ENCODE data around the gene SLX9.

The SLX9 gene

GRCh38 chr21:44939532-44940115 lies at the start of gene SLX9:
TSS of gene SLX9 (plus strand) at chr21:44940029. CDS start at chr21:44940058, 29 bp downstream.
- DNase-seq, result peak; percentile 75 to 91 (median 86)

GRCh38 chr21:44890338-44890931 lies 49.4 kb upstream of the SLX9 start:
- DNase-seq, result no peak

- DNase-seq, result no peak
These were observed 48.8 kb upstream of the SLX9 start for GRCh38 chr21:44890961-44891541.

GRCh38 chr21:44891631-44892031 lies 48.2 kb upstream of the SLX9 start:
- DNase-seq, result no peak

GRCh38 chr21:44892095-44892494 lies 47.7 kb upstream of the SLX9 start:
- DNase-seq, result no peak

- DNase-seq, result peak; percentile 71 to 88 (median 80)
These were observed 47.1 kb upstream of the SLX9 start for GRCh38 chr21:44892536-44893277.

- no peak for DNase-seq
These were observed 46.6 kb upstream of the SLX9 start for GRCh38 chr21:44893278-44893556.

- no peak for DNase-seq
These were observed 45.7 kb upstream of the SLX9 start for GRCh38 chr21:44893948-44894656.

- no peak for DNase-seq
These were observed 45.0 kb upstream of the SLX9 start for GRCh38 chr21:44894687-44895302.

- no peak for DNase-seq
These were observed 44.0 kb upstream of the SLX9 start for GRCh38 chr21:44895859-44896258.

GRCh38 chr21:44896561-44897286 lies 43.1 kb upstream of the SLX9 start:
- no peak for DNase-seq

GRCh38 chr21:44897326-44898010 lies 42.4 kb upstream of the SLX9 start:
- no peak for DNase-seq

- DNase-seq, result no peak
These were observed 41.8 kb upstream of the SLX9 start for GRCh38 chr21:44898011-44898488.

- DNase-seq, result no peak
These were observed 40.7 kb upstream of the SLX9 start for GRCh38 chr21:44898851-44899767.

- DNase-seq, result no peak
These were observed 39.9 kb upstream of the SLX9 start for GRCh38 chr21:44899768-44900558.

GRCh38 chr21:44900559-44901251 lies 39.1 kb upstream of the SLX9 start:
- no peak for DNase-seq

GRCh38 chr21:44901391-44902074 lies 38.3 kb upstream of the SLX9 start:
- DNase-seq, result no peak

Data from suppressor macrophage treated with lipopolysaccharide for 1 hour (primary cell).